HG03196 (cell line): ENCODE results near the gene DNAH11.
"Not testable (repeated sequence)": the region's sequence is repeated elsewhere in the genome, so short reads cannot be mapped to it uniquely, and the experiment has no call there.

Experiments used
- ATAC-seq: cut with Tn5 transposase; IDR thresholded peaks from one replicate; pipeline ENCODE4 v1.9.1; 2021; ENCODE audit not compliant: unreplicated experiment

Gene DNAH11

GRCh38 chr7:21542891-21543527 is at the start of gene DNAH11:
TSS of gene DNAH11 (plus strand) at chr7:21543039. CDS start at chr7:21543246, 207 bp downstream.
- ATAC-seq = no peak

- no peak for ATAC-seq
Measured at GRCh38 chr7:21495731-21496130, 47.1 kb upstream of the DNAH11 start.

- ATAC-seq = no peak
Measured at GRCh38 chr7:21497072-21497471, 45.8 kb upstream of the DNAH11 start.

GRCh38 chr7:21500117-21500832 is 42.6 kb upstream of the DNAH11 start:
- no peak for ATAC-seq

- ATAC-seq = no peak
Measured at GRCh38 chr7:21504021-21504420, 38.8 kb upstream of the DNAH11 start.

- no peak for ATAC-seq
Measured at GRCh38 chr7:21507627-21508343, 35.1 kb upstream of the DNAH11 start.

GRCh38 chr7:21508538-21508937 is 34.3 kb upstream of the DNAH11 start:
- ATAC-seq = no peak

GRCh38 chr7:21514062-21514461 is 28.8 kb upstream of the DNAH11 start:
- no peak for ATAC-seq

GRCh38 chr7:21524680-21525079 is 18.2 kb upstream of the DNAH11 start:
- no peak for ATAC-seq

- no peak for ATAC-seq
Measured at GRCh38 chr7:21526007-21526406, 16.8 kb upstream of the DNAH11 start.

- no peak for ATAC-seq
Measured at GRCh38 chr7:21526448-21526847, 16.4 kb upstream of the DNAH11 start.

- ATAC-seq = not testable (repeated sequence)
Measured at GRCh38 chr7:21532485-21532884, 10.4 kb upstream of the DNAH11 start.

- not testable (repeated sequence) for ATAC-seq
Measured at GRCh38 chr7:21533646-21534045, 9.2 kb upstream of the DNAH11 start.

- not testable (repeated sequence) for ATAC-seq
Measured at GRCh38 chr7:21536445-21537118, 6.3 kb upstream of the DNAH11 start.

- no peak for ATAC-seq
Measured at GRCh38 chr7:21538936-21539495, 3.8 kb upstream of the DNAH11 start.

- ATAC-seq = no peak
Measured at GRCh38 chr7:21543528-21544302, 876 bp downstream of the DNAH11 start.

GRCh38 chr7:21544303-21544656 is 1.4 kb downstream of the DNAH11 start:
- no peak for ATAC-seq

GRCh38 chr7:21544715-21545114 is 1.9 kb downstream of the DNAH11 start:
- ATAC-seq = no peak

GRCh38 chr7:21547501-21547900 is 4.7 kb downstream of the DNAH11 start:
- ATAC-seq = no peak

GRCh38 chr7:21548491-21548890 is 5.7 kb downstream of the DNAH11 start:
- ATAC-seq = no peak
